ENCODE data around the gene TRAPPC13.

DNA sequence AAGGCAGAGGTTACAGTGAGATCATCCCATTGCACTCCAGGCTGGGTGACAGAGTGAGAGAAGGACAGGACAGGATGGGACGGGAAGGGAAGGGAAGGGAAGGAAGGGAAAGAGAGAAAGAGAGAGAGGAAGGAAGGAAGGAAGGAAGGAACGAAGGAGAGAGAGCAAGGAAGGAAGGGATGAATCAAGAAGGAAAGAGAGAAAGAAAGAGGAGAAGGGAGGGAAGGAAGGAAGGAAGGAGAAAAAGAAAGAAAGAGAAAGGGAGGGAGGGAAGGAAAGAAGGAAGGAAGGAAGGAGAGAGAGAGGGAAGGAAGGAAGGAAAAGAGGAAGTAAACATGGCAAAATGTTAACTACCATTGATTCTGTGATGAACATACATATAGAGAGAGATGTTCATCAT lies 68.3 kb downstream of the TRAPPC13 start:
- no peak for TF ChIP-seq YY1 (IDR thresholded peaks at IDR 0.05; ENCODE audit: insufficient read depth, insufficient read length)
- no peak for TF ChIP-seq ZNF274 (IDR thresholded peaks at IDR 0.05; ENCODE audit: low read depth, low read length)
